IPS-NIHi7 (cell line): ENCODE data around the gene NUTF2.
"Not testable (repeated sequence)": the region's sequence is repeated elsewhere in the genome, so short reads cannot be mapped to it uniquely, and the experiment has no call there.

ENCODE experiments used
- DNase-seq: peaks from one replicate; pipeline ENCODE4 v3.0.0; 2012; ENCODE audit warnings: mixed read lengths; ENCODE audit errors: extremely low spot score

Gene NUTF2

GRCh38 chr16:67864044-67864443, 17.3 kb downstream of the NUTF2 start:
- not testable (repeated sequence) for DNase-seq

DNA sequence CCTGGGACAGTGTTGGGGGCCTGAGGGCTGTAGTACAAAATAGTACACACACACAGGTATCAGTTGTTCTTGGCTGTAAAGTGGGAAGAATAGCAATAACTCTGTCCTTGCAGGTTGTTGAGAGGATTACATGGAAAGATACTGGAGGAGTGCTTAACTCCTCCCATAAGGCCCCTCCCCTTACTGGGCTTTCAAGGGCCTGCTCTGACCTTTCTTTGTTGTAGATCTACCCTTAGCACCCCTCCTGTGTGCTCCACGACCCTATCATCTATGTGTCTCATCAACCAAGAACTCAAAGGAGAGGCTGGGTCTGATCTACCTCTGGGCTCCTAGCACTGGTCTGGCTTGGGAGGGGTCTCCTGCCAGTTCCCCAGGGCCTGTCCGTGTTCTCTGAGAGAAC, 17.9 kb downstream of the NUTF2 start:
- no peak for DNase-seq

GRCh38 chr16:67865318-67865717, 18.6 kb downstream of the NUTF2 start:
- peak; percentile 77 for DNase-seq

- no peak for DNase-seq
Observed at GRCh38 chr16:67868290-67868689, 21.6 kb downstream of the NUTF2 start.

DNA sequence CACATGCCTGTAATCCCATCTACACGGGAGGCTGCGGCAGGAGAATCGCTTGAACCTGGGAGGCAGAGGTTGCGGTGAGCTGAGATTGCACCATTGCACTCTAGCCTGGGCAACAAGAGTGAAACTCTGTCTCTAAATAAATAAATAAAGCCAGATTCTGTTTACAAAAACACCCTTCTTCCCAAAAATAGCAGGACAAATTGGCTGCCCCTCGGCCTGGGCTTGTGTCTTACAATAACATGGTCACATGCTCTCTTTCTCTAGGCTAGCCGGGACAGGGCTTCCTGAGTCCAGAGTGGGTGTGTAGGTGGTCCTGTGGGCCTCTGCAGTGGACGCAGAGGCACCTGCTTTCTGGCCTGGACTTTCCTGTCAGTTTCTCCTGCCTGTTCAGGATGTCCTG, 22.9 kb downstream of the NUTF2 start:
- DNase-seq, result no peak

- DNase-seq, result no peak
Observed at GRCh38 chr16:67871256-67871655, 24.5 kb downstream of the NUTF2 start.

GRCh38 chr16:67872131-67872630, 25.4 kb downstream of the NUTF2 start:
- no peak for DNase-seq

- peak; percentile 86 for DNase-seq
Observed at GRCh38 chr16:67872631-67873434, 26.1 kb downstream of the NUTF2 start, which contains the start of gene EDC4. EDC4 (plus strand) TSS chr16:67873052; CDS start chr16:67873262, 210 bp downstream.

GRCh38 chr16:67873435-67874370, 27.0 kb downstream of the NUTF2 start:
- no peak for DNase-seq

GRCh38 chr16:67874372-67874771, 27.6 kb downstream of the NUTF2 start:
- no peak for DNase-seq

- DNase-seq, result no peak
Observed at GRCh38 chr16:67877064-67877463, 30.3 kb downstream of the NUTF2 start.

DNA sequence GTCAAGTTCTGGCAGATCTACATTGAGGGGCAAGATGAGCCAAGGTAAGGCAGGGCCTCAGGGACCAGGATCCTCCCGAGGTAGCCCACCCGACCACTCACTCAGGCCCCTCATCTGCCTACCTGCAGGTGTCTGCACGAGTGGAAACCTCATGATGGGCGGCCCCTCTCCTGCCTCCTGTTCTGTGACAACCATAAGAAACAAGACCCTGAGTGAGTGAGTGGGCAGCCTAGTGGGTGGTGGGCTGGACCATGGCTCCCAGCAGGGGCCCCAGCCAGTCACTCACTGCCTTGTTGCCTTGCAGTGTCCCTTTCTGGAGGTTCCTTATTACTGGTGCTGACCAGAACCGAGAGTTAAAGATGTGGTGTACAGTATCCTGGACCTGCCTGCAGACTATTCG, 31.5 kb downstream of the NUTF2 start:
- no peak for DNase-seq

DNA sequence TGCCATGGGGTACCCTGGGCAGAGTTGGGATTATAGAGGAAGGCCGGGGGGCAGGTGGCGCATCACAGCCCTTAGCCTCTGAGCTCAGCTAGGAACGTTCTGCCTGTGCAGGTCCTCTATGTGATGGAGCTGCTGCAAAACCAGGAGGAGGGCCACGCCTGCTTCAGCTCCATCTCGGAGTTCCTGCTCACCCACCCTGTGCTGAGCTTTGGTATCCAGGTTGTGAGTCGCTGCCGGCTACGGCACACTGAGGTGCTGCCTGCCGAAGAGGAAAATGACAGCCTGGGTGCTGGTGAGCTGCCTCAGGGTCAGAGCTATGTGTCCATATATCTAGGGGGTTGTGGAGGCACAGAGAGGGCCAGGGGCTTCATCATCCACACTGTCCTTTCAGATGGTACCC, 32.1 kb downstream of the NUTF2 start:
- no peak for DNase-seq

DNA sequence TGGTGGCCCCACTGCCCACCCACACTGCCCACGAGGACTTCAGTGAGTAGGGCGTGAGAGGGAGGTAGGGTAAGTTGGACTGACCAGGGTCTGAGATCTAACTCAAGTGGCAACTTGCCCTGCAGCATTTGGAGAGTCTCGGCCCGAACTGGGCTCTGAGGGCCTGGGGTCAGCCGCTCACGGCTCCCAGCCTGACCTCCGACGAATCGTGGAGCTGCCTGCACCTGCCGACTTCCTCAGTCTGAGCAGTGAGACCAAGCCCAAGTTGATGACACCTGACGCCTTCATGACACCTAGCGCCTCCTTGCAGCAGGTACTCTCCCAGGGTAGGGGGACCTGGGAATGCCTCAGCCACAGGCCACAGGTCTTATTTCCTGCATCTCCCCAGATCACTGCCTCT, 32.7 kb downstream of the NUTF2 start:
- DNase-seq, result no peak

DNA sequence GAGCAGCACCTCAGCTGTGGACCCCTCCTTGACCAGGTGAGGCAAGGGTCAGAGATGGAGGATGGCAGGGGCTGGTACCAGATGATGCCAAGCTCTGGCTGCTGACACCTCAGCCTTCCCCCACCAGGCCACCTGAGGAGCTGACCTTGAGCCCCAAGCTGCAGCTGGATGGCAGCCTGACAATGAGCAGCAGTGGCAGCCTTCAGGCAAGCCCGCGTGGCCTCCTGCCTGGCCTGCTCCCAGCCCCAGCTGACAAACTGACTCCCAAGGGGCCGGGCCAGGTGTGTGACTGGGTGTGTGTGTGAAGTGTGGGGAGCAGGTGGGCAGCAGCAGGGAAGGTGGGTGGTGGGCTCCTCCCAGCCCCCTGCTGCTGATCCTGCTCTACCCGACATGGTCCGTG, 33.2 kb downstream of the NUTF2 start:
- DNase-seq, result no peak

- DNase-seq, result no peak
Observed at GRCh38 chr16:67880584-67880983, 33.9 kb downstream of the NUTF2 start.

DNA sequence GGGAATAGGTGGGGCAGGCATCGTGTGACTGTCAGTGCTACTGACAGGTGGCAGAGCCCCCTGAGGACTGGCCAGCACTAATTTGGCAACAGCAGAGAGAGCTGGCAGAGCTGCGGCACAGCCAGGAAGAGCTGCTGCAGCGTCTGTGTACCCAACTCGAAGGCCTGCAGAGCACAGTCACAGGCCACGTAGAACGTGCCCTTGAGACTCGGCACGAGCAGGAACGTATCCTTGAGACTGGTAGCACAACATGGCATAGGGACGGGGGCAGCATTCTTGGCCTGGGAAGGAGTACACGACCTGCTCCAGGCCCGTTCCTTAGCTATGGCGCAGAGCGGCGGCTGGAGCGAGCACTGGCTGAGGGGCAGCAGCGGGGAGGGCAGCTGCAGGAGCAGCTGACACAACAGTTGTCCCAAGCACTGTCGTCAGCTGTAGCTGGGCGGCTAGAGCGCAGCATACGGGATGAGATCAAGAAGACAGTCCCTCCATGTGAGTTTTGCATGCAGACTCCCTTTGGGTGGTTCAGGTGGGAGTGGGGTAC, 35.0 kb downstream of the NUTF2 start:
- DNase-seq, result no peak

DNA sequence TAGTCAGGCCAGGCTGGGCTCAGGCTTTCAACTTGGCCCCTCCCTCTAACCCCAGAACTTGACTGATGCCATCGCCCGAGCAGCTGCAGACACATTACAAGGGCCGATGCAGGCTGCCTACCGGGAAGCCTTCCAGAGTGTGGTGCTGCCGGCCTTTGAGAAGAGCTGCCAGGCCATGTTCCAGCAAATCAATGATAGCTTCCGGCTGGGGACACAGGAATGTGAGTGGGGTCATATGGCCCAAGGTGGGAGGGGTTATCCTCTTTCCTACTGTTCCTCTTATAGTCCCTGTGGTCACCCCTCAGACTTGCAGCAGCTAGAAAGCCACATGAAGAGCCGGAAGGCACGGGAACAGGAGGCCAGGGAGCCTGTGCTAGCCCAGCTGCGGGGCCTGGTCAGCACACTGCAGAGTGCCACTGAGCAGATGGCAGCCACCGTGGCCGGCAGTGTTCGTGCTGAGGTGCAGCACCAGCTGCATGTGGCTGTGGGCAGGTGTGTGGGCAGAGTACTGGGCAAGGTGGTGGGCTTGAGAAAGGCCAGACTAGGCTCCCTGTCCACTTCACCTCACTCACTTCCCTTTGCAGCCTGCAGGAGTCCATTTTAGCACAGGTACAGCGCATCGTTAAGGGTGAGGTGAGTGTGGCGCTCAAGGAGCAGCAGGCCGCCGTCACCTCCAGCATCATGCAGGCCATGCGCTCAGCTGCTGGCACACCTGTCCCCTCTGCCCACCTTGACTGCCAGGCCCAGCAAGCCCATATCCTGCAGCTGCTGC, 35.8 kb downstream of the NUTF2 start:
- no peak for DNase-seq

DNA sequence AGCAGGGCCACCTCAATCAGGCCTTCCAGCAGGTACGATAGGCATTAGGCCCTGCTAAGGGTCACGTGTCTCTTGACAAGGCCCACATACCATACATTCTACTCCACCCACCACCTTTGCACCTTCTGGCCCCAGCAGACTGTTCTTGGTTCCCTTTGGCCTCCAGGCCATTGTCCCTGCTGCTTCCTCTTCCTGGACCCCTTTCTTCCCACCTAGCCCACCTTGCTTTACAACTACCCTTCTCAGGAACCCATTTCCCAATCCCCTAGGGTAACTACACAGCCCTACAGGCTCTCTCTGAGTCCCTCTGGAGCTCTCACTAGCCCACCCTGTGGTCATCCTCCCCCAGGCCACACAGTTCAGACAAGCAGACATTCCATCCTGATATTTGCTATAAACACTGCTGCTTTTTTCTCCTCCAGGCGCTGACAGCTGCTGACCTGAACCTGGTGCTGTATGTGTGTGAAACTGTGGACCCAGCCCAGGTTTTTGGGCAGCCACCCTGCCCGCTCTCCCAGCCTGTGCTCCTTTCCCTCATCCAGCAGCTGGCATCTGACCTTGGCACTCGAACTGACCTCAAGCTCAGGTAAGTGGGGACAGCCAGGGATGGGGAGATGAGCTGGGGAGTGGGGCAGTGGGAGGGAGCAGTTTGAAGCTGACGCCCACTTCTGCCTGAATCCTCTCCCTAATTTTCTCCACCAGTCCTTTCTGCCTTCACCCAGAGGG, 36.6 kb downstream of the NUTF2 start:
- DNase-seq, result no peak

- DNase-seq, result peak; percentile 86
Observed at GRCh38 chr16:67883872-67884261, 37.1 kb downstream of the NUTF2 start.

- peak; percentile 97 for DNase-seq
Observed at GRCh38 chr16:67884684-67885083, 38.0 kb downstream of the NUTF2 start, which contains the start of gene NRN1L. NRN1L (plus strand) TSS chr16:67884885; CDS start chr16:67884904, 19 bp downstream.
